HL-60/S4 (cell line): Measurements from ENCODE around the gene TAPBP.

Experiments used
- in situ Hi-C: fragments of 300-500 bp; cut with MboI; formaldehyde crosslinking; loops from 2 replicates; pipeline ENCODE4 v1.14.3; 2022; ENCODE audit warnings: low sequenced_read_pairs

Gene TAPBP

DNA sequence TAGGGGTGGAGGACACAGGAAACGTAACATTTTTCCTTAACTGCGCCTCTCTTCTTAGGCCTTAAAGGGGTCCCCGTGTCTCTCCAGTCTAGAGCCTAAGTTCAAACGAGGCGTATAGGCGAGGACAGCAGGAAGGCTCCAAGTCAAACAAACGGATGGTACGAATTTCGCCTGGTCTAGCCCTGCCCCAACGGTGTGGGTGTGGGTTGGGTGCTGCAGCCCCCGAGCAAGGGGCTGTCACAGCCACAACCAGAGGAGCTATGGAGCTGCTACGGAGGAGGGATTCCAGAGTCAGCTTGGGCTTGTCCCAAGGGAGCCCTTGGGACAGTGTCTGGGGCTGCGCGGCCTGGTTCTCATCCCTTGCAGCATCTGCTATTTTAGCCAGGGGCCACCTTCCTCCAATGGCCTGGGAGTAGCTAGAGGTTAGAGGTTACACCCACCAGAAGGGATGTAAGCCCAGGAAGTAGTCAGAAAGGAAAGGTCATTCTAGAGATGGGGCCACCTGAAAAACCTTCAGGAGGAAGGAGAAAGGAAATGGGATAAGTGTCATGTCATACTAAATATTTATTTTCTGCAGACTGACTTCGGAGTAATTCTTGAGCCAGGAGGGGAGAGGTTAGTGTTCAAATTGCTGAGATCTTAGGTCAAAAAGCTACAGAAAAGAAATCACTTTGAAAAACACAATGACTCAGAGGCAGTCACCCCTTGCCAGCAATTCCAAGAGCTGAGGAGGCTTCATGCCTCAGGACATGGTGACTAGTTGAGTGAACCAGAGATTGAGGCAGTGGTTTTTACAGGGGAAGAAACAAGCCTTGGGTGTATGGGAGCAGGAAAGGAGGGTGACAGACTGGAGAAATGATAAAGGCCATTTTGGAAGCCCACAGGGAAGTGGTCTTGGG lies 63.9 kb downstream of the TAPBP start:
- in situ Hi-C loops: loop anchor here (10.0 kb wide), 1 partner anchor 115 kb away; no protein-coding TSS in a partner anchor
